GM23338 (cell line): ENCODE measurements around the gene WDSUB1. TPM values are rescaled to one million over a fixed set of nuclear protein-coding genes. Genes with fewer than 3 reads are reported as not detected.

Source experiments
- ATAC-seq: fragments of 200-7000 bp; cut with Tn5 transposase; 3 replicates; pipeline ENCODE4 v1.9.1; 2020
- DNase-seq: peaks from one replicate; pipeline ENCODE4 v3.0.0-alpha.2; 2015; ENCODE audit warnings: low spot score
- H2AFZ ChIP-seq: fragments of 200-600 bp; sonication (generic); 2 replicates; pipeline ENCODE4 v1.8.0; 2016; ENCODE audit warnings: antibody characterized with exemption, mild to moderate bottlenecking, moderate library complexity
- H3F3A ChIP-seq: fragments of 200-600 bp; sonication (generic); replicated peaks from 2 replicates; pipeline ENCODE4 v1.8.0; 2017; ENCODE audit warnings: antibody characterized with exemption, mixed run types, low read depth
- H3K27ac ChIP-seq: fragments of 200-600 bp; sonication (generic); 2 replicates; pipeline ENCODE4 v1.6.1; 2016; ENCODE audit warnings: low read depth
- H3K27me3 ChIP-seq: fragments of 200-600 bp; sonication (generic); 2 replicates; pipeline ENCODE4 v1.8.0; 2016; ENCODE audit warnings: mild to moderate bottlenecking, mixed run types, moderate library complexity; ENCODE audit not compliant: insufficient read depth
- H3K36me3 ChIP-seq: fragments of 200-600 bp; sonication (generic); 2 replicates; pipeline ENCODE4 v1.8.0; 2016; ENCODE audit warnings: mild to moderate bottlenecking; ENCODE audit not compliant: insufficient read depth
- H3K4me1 ChIP-seq: fragments of 200-600 bp; sonication (generic); 2 replicates; pipeline ENCODE4 v1.8.0; 2016; ENCODE audit warnings: mild to moderate bottlenecking, moderate library complexity; ENCODE audit not compliant: insufficient read depth
- H3K4me2 ChIP-seq: fragments of 200-600 bp; sonication (generic); 2 replicates; pipeline ENCODE4 v1.7.1; 2017; ENCODE audit warnings: mixed run types
- H3K4me3 ChIP-seq: fragments of 200-600 bp; sonication (generic); 2 replicates; pipeline ENCODE4 v1.6.1; 2016; ENCODE audit warnings: mixed run types
- H3K79me2 ChIP-seq: fragments of 200-600 bp; sonication (generic); replicated peaks from 2 replicates; pipeline ENCODE4 v1.8.0; 2017; ENCODE audit warnings: mild to moderate bottlenecking; ENCODE audit not compliant: insufficient read depth
- H3K9me2 ChIP-seq: fragments of 200-600 bp; sonication (generic); 2 replicates; pipeline ENCODE4 v1.8.0; 2017; ENCODE audit not compliant: insufficient read depth
- H4K20me1 ChIP-seq: fragments of 200-600 bp; sonication (generic); replicated peaks from 2 replicates; pipeline ENCODE4 v1.8.0; 2017; ENCODE audit warnings: mild to moderate bottlenecking; ENCODE audit not compliant: insufficient read depth
- H3K27ac Mint-ChIP-seq: 2 replicates; pipeline ENCODE4 v1.8.0; 2020; ENCODE audit warnings: inconsistent platforms, mild to moderate bottlenecking, moderate library complexity, mixed read lengths
- H3K27me3 Mint-ChIP-seq: 3 replicates; pipeline ENCODE4 v1.8.0; 2022; ENCODE audit warnings: low read depth, mild to moderate bottlenecking, moderate library complexity, mixed read lengths, inconsistent platforms; ENCODE audit not compliant: insufficient read depth, poor library complexity
- H3K36me3 Mint-ChIP-seq: 3 replicates; pipeline ENCODE4 v1.8.0; 2021; ENCODE audit warnings: low read depth, mild to moderate bottlenecking, inconsistent platforms, moderate library complexity, mixed read lengths
- H3K4me1 Mint-ChIP-seq: 3 replicates; pipeline ENCODE4 v1.8.0; 2020; ENCODE audit warnings: mild to moderate bottlenecking, inconsistent platforms, mixed read lengths
- H3K4me3 Mint-ChIP-seq: 3 replicates; pipeline ENCODE4 v1.8.0; 2021; ENCODE audit warnings: moderate library complexity, mild to moderate bottlenecking, inconsistent platforms, mixed read lengths
- H3K9me3 Mint-ChIP-seq: 3 replicates; pipeline ENCODE4 v1.8.0; 2020; ENCODE audit warnings: moderate library complexity, mild to moderate bottlenecking, inconsistent platforms, mixed read lengths
- CREB1 ChIP-seq: fragments of 250-450 bp; sonication (Bioruptor Pico); IDR thresholded peaks from 2 replicates; pipeline ENCODE4 v1.5.0; 2020; ENCODE audit warnings: low read depth, mild to moderate bottlenecking, moderate library complexity
- ETS1 ChIP-seq: IDR thresholded peaks from 2 replicates; pipeline ENCODE4 v1.6.1; 2016; ENCODE audit warnings: antibody characterized with exemption
- EZH2 ChIP-seq: fragments of 200-600 bp; sonication (generic); IDR thresholded peaks from one replicate; pipeline ENCODE4 v1.8.0; 2017; ENCODE audit warnings: antibody characterized with exemption, mild to moderate bottlenecking, low read depth; ENCODE audit not compliant: unreplicated experiment
- EZH2phosphoT487 ChIP-seq: fragments of 200-600 bp; sonication (generic); IDR thresholded peaks from one replicate; pipeline ENCODE4 v1.8.1; 2018; ENCODE audit warnings: antibody characterized with exemption; ENCODE audit not compliant: unreplicated experiment
- JUNB ChIP-seq: IDR thresholded peaks from one replicate; pipeline ENCODE4 v1.6.1; 2016; ENCODE audit warnings: antibody characterized with exemption; ENCODE audit not compliant: unreplicated experiment
- NANOG ChIP-seq: IDR thresholded peaks from 2 replicates; pipeline ENCODE4 v1.6.1; 2016; ENCODE audit warnings: antibody characterized with exemption, borderline replicate concordance
- POLR2AphosphoS5 ChIP-seq: IDR thresholded peaks from 2 replicates; pipeline ENCODE4 v1.6.1; 2016; ENCODE audit warnings: antibody characterized with exemption, low read depth
- REST ChIP-seq: IDR thresholded peaks from one replicate; pipeline ENCODE4 v1.6.1; 2018; ENCODE audit warnings: antibody characterized with exemption; ENCODE audit not compliant: unreplicated experiment
- STAT1 ChIP-seq: IDR thresholded peaks from one replicate; pipeline ENCODE4 v1.6.1; 2016; ENCODE audit warnings: antibody characterized with exemption; ENCODE audit not compliant: unreplicated experiment
- ZNF114 ChIP-seq: fragments of 250-450 bp; sonication (Bioruptor Pico); IDR thresholded peaks from 2 replicates; pipeline ENCODE4 v1.5.0; 2020; ENCODE audit warnings: mild to moderate bottlenecking, moderate library complexity
- ZNF331 ChIP-seq: fragments of 250-450 bp; sonication (Bioruptor Pico); IDR thresholded peaks from 2 replicates; pipeline ENCODE4 v1.5.0; 2020; ENCODE audit warnings: low read depth, mild to moderate bottlenecking, moderate library complexity
- polyA plus RNA-seq: library from polyadenylated mRNA; unstranded; fragments of >200 nt; fragmentation: Nextera tagmentation; extraction: Ambion mirVana; gene quantifications from 2 replicates; pipeline ENCODE4 v1.2.1, GENCODE V29; 2016
- total RNA-seq: library from RNA; depleted of rRNA; stranded (reverse); fragments of >200 nt; shearing (Covaris generic); gene quantifications from 2 replicates; pipeline ENCODE4 v1.2.3, GENCODE V29; 2014

WDSUB1 gene
- total and polyA plus RNA-seq, 2 experiments from 2014 or later: 9.9 to 12.2 TPM

- no peaks in the 10 kb centered on the region for H3K9me2 ChIP-seq
- peaks cover 9% of the 10 kb centered on the region for H3K4me1 Mint-ChIP-seq
- H3K27me3 Mint-ChIP-seq: no peaks in the 10 kb centered on the region
- no peaks in the 10 kb centered on the region for H3K4me1 ChIP-seq
- no peaks in the 10 kb centered on the region for H3K36me3 ChIP-seq
- H4K20me1 ChIP-seq: no peaks in the 10 kb centered on the region
- H3K79me2 ChIP-seq: no peaks in the 10 kb centered on the region
- H3K4me3 Mint-ChIP-seq: no peak overlapping the region
- H3K27ac ChIP-seq: no peak overlapping the region
- TF ChIP-seq POLR2AphosphoS5: no peak
- no peak for TF ChIP-seq JUNB
- TF ChIP-seq EZH2phosphoT487: no peak
- no peak for TF ChIP-seq ZNF114
- H3K36me3 Mint-ChIP-seq: no peaks in the 10 kb centered on the region
- H3K27me3 ChIP-seq: no peaks in the 10 kb centered on the region
- no peak overlapping the region for H3K27ac Mint-ChIP-seq
- H3F3A ChIP-seq: no peaks in the 10 kb centered on the region
- peak; percentile 82 for ATAC-seq
- no peak overlapping the region for H3K4me2 ChIP-seq
- no peak overlapping the region; the same call in 1 of the 2 replicates for H2AFZ ChIP-seq
- H3K4me3 ChIP-seq: no peak overlapping the region
- no peaks in the 10 kb centered on the region for H3K9me3 Mint-ChIP-seq
- peak; percentile 10 for DNase-seq
These were observed 10.7 kb upstream of the WDSUB1 start for GRCh38 chr2:159297042-159297707.

GRCh38 chr2:159292157-159292556, 5.7 kb upstream of the WDSUB1 start:
- Histone ChIP-seq H3F3A (no peaks in the 10 kb centered on the region), H3K9me2 (no peaks in the 10 kb centered on the region), H3K27me3 (no peaks in the 10 kb centered on the region), H3K4me1 (no peaks in the 10 kb centered on the region), H2AFZ (no peak overlapping the region), H3K4me3 (no peak overlapping the region), H3K27ac (no peak overlapping the region), H3K36me3 (no peaks in the 10 kb centered on the region), H3K4me2 (no peak overlapping the region), H4K20me1 (no peaks in the 10 kb centered on the region), H3K79me2 (no peaks in the 10 kb centered on the region)
- DNase-seq (peak; percentile 36), ATAC-seq (peak; percentile 89)
- Mint-ChIP-seq H3K4me1 (peaks cover 13% of the 10 kb centered on the region), H3K4me3 (no peak overlapping the region), H3K9me3 (no peaks in the 10 kb centered on the region), H3K36me3 (no peaks in the 10 kb centered on the region), H3K27me3 (peaks cover 4% of the 10 kb centered on the region), H3K27ac (no peak overlapping the region)
- TF ChIP-seq POLR2AphosphoS5 (no peak), STAT1 (no peak), JUNB (no peak), CREB1 (CRISPR knock-in tag) (no peak), ZNF114 (no peak)

GRCh38 chr2:159290289-159290907, 3.9 kb upstream of the WDSUB1 start:
- Histone ChIP-seq H3K79me2 (no peaks in the 10 kb centered on the region; the same call in 1 of the 2 replicates), H3K4me3 (no peak overlapping the region), H4K20me1 (no peaks in the 10 kb centered on the region), H3K9me2 (no peaks in the 10 kb centered on the region), H3K36me3 (no peaks in the 10 kb centered on the region), H3F3A (0 out of 2 replicates have a peak, but pooled peaks cover 4% of the 10 kb centered on the region), H3K4me1 (no peaks in the 10 kb centered on the region; the same call in 1 of the 2 replicates), H3K4me2 (no peak overlapping the region), H3K27ac (no peak overlapping the region), H3K27me3 (no peaks in the 10 kb centered on the region), H2AFZ (peak overlapping the region; percentile 69; the same call in 1 of the 2 replicates)
- peaks cover 11% of the 10 kb centered on the region for H3K27me3 Mint-ChIP-seq
- no peak overlapping the region for H3K27ac Mint-ChIP-seq
- ATAC-seq (no peak), DNase-seq (no peak)
- peaks cover 11% of the 10 kb centered on the region; the same call in 2 of the 3 replicates for H3K4me1 Mint-ChIP-seq
- H3K4me3 Mint-ChIP-seq: no peak overlapping the region
- H3K9me3 Mint-ChIP-seq: no peaks in the 10 kb centered on the region
- no peaks in the 10 kb centered on the region for H3K36me3 Mint-ChIP-seq
- no peak for TF ChIP-seq ZNF114
- TF ChIP-seq EZH2phosphoT487: no peak
- no peak for TF ChIP-seq CREB1 (CRISPR knock-in tag)
- TF ChIP-seq POLR2AphosphoS5: no peak
- TF ChIP-seq EZH2: no peak
- TF ChIP-seq ZNF331: no peak
- no peak for TF ChIP-seq JUNB
- TF ChIP-seq ETS1: no peak
- TF ChIP-seq REST: no peak
- TF ChIP-seq NANOG: no peak
